CD14-positive monocyte (primary cell): ENCODE data around the gene KCTD19. TPM values are rescaled to one million over a fixed set of nuclear protein-coding genes. Genes with fewer than 3 reads are reported as not detected.

Experiments
- DNase-seq, 3 donors: peaks; one replicate each; pipeline ENCODE4 v3.0.0-alpha.2; 2011 to 2022
- H2AFZ ChIP-seq: 2 replicates; pipeline ENCODE4 v1.6.0; 2012; ENCODE audit warnings: mild to moderate bottlenecking, low read depth, low read length, inconsistent platforms; ENCODE audit not compliant: insufficient read depth, poor library complexity, severe bottlenecking
- H3K27ac ChIP-seq, 2 donors: 1 replicate in 1 of 2; 2 replicates in 1 of 2; pipeline ENCODE4 v1.5.1; 2012 to 2013; ENCODE audit warnings: low read length in 2 of 2, control low read depth in 1 of 2, inconsistent platforms in 1 of 2, low read depth in 1 of 2, mild to moderate bottlenecking in 1 of 2
- H3K27me3 ChIP-seq, 2 donors: one replicate each; pipeline versions ENCODE4 v1.6.0 to v1.6.1; 2011 to 2013; ENCODE audit warnings: low read length in 2 of 2; ENCODE audit not compliant: control insufficient read depth in 2 of 2, insufficient read depth in 2 of 2
- H3K36me3 ChIP-seq, 2 donors: replicated peaks in 1 of 2; 1 replicate in 1 of 2; 2 replicates in 1 of 2; pipeline versions ENCODE4 v1.5.1 to v1.6.1; 2012 to 2013; ENCODE audit warnings: low read length in 2 of 2, control low read depth in 1 of 2, inconsistent platforms in 1 of 2, mild to moderate bottlenecking in 1 of 2; ENCODE audit not compliant: insufficient read depth in 2 of 2, control insufficient read depth in 1 of 2
- H3K4me1 ChIP-seq, 2 donors: 1 replicate in 1 of 2; 2 replicates in 1 of 2; pipeline versions ENCODE4 v1.5.1 to v1.6.1; 2012 to 2013; ENCODE audit warnings: low read length in 2 of 2, control low read depth in 1 of 2, inconsistent platforms in 1 of 2, mild to moderate bottlenecking in 1 of 2, moderate library complexity in 1 of 2; ENCODE audit not compliant: insufficient read depth in 2 of 2, control insufficient read depth in 1 of 2
- H3K4me2 ChIP-seq: replicated peaks from 2 replicates; pipeline ENCODE3; 2012; ENCODE audit warnings: low read length, moderate library complexity, mild to moderate bottlenecking; ENCODE audit not compliant: poor library complexity, severe bottlenecking; ENCODE audit errors: extremely low read depth
- H3K4me3 ChIP-seq, 3 experiments: fragments of 200-600 bp in 1 of 3; sonication (generic) in 1 of 3; replicated peaks in 1 of 3; 1 replicate in 2 of 3; 2 replicates in 1 of 3; pipeline ENCODE4 v1.5.1; 2011 to 2013; ENCODE audit warnings: low read length in 3 of 3, mild to moderate bottlenecking in 3 of 3, control low read depth in 2 of 3, low read depth in 2 of 3, inconsistent platforms in 1 of 3, moderate library complexity in 1 of 3
- H3K79me2 ChIP-seq: 2 replicates; pipeline ENCODE4 v1.6.0; 2012; ENCODE audit warnings: mild to moderate bottlenecking, control low read depth, inconsistent platforms, low read length, moderate library complexity; ENCODE audit not compliant: insufficient read depth
- H3K9ac ChIP-seq: 2 replicates; pipeline ENCODE4 v1.6.0; 2017; ENCODE audit warnings: low read length, mild to moderate bottlenecking; ENCODE audit not compliant: insufficient read depth, poor library complexity, severe bottlenecking
- H3K9me3 ChIP-seq, 2 donors: replicated peaks in 1 of 2; 1 replicate in 1 of 2; 2 replicates in 1 of 2; pipeline versions ENCODE4 v1.5.1 to v1.6.1; 2012 to 2013; ENCODE audit warnings: low read length in 2 of 2, control low read depth in 1 of 2; ENCODE audit not compliant: control insufficient read depth in 1 of 2, insufficient read depth in 1 of 2
- H4K20me1 ChIP-seq: 2 replicates; pipeline ENCODE4 v1.6.0; 2012; ENCODE audit warnings: mild to moderate bottlenecking, low read length, control low read depth, moderate library complexity; ENCODE audit not compliant: insufficient read depth
- H3K27ac Mint-ChIP-seq, 7 donors: one replicate each; pipeline ENCODE4 v1.8.0; 2020; ENCODE audit warnings: mild to moderate bottlenecking in 7 of 7, mixed read lengths in 7 of 7, moderate library complexity in 6 of 7, inconsistent platforms in 2 of 7
- H3K27me3 Mint-ChIP-seq, 3 donors: one replicate each; pipeline ENCODE4 v1.8.0; 2021 to 2022; ENCODE audit warnings: low read depth in 3 of 3, mild to moderate bottlenecking in 3 of 3, mixed read lengths in 3 of 3, moderate library complexity in 3 of 3, inconsistent platforms in 1 of 3
- H3K36me3 Mint-ChIP-seq, 2 donors: one replicate each; pipeline ENCODE4 v1.8.0; 2020; ENCODE audit warnings: mixed read lengths in 2 of 2, inconsistent platforms in 1 of 2, mild to moderate bottlenecking in 1 of 2
- H3K4me1 Mint-ChIP-seq: one replicate; pipeline ENCODE4 v1.8.0; 2020; ENCODE audit warnings: mild to moderate bottlenecking, mixed read lengths
- H3K4me3 Mint-ChIP-seq, 2 donors: one replicate each; pipeline ENCODE4 v1.8.0; 2020; ENCODE audit warnings: mild to moderate bottlenecking in 2 of 2, mixed read lengths in 2 of 2, moderate library complexity in 1 of 2
- H3K9me3 Mint-ChIP-seq, 7 donors: one replicate each; pipeline ENCODE4 v1.8.0; 2020 to 2022; ENCODE audit warnings: mixed read lengths in 7 of 7, mild to moderate bottlenecking in 6 of 7, moderate library complexity in 6 of 7, inconsistent platforms in 2 of 7
- WGBS: methylation state at CpG from one replicate; pipeline ENCODE4 v1.1.5; 2013; ENCODE audit warnings: missing lambda C conversion rate; ENCODE audit not compliant: insufficient coverage; 5-methylcytosine and 5-hydroxymethylcytosine counted together
- intact Hi-C, 2 donors: fragments of 100-400 bp; cut with micrococcal nuclease; formaldehyde crosslinking; loops; one replicate each; pipeline versions ENCODE4 v1.15.0 to v1.15.1; 2023
- polyA plus RNA-seq, 3 donors: library from polyadenylated mRNA; depleted of rRNA in 1 of 3; unstranded in 2 of 3; stranded (reverse) in 1 of 3; fragments of 300-500 nt in 2 of 3; fragments of >200 nt in 1 of 3; fragmentation: Illumina TruSeq in 2 of 3; gene quantifications; 1 replicate in 2 of 3; 2 replicates in 1 of 3; pipeline ENCODE4 v1.2.3, GENCODE V29; 2012 to 2021
- TF ChIP-seq, protein P1 (sequence below): fragments of 200-600 bp; IDR thresholded peaks from one replicate; pipeline ENCODE4 v1.8.0; 2022; ENCODE audit warnings: antibody characterized with exemption, mild to moderate bottlenecking

The KCTD19 gene
- polyA plus RNA-seq, 3 donors = not detected

DNA sequence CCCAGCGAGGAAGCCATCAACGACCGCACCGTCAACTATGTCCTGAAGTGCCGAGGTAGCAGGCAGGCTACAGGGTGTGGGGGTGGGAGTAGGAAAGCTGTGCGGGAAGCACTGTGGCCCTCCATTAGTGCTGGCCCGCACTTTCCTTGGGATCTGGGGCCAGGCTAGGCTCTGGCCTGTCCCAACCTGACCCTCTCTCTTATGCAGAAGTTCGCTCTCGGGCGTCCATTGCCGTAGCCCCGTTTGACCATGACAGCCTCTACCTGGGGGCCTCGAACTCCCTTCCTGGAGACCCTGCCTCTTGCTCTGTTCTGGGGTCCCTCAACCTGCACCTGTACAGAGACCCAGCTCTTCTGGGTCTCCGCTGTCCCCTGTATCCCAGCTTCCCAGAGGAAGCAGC is 38.6 kb downstream of the KCTD19 start:
- no peaks in the 10 kb centered on the region for H3K4me1 ChIP-seq
- Mint-ChIP-seq H3K27ac (no peak overlapping the region), H3K9me3 (no peaks in the 10 kb centered on the region), H3K27me3 (peaks cover 0 to 7% (median 2%) of the 10 kb centered on the region in 3 donors), H3K4me3 (no peak overlapping the region), H3K36me3 (no peaks in the 10 kb centered on the region), H3K4me1 (no peaks in the 10 kb centered on the region)
- DNase-seq = no peak
- H3K27me3 ChIP-seq = no peaks in the 10 kb centered on the region
- intact Hi-C loops = no loop called here
- H2AFZ ChIP-seq = no peak overlapping the region
- H3K4me3 ChIP-seq = no peak overlapping the region
- H3K27ac ChIP-seq = no peak overlapping the region
- H4K20me1 ChIP-seq = no peaks in the 10 kb centered on the region
- no peak overlapping the region for H3K4me2 ChIP-seq
- no peaks in the 10 kb centered on the region for H3K36me3 ChIP-seq
- H3K9me3 ChIP-seq = no peaks in the 10 kb centered on the region
- no peak overlapping the region for H3K9ac ChIP-seq
- TF ChIP-seq, protein P1, sequence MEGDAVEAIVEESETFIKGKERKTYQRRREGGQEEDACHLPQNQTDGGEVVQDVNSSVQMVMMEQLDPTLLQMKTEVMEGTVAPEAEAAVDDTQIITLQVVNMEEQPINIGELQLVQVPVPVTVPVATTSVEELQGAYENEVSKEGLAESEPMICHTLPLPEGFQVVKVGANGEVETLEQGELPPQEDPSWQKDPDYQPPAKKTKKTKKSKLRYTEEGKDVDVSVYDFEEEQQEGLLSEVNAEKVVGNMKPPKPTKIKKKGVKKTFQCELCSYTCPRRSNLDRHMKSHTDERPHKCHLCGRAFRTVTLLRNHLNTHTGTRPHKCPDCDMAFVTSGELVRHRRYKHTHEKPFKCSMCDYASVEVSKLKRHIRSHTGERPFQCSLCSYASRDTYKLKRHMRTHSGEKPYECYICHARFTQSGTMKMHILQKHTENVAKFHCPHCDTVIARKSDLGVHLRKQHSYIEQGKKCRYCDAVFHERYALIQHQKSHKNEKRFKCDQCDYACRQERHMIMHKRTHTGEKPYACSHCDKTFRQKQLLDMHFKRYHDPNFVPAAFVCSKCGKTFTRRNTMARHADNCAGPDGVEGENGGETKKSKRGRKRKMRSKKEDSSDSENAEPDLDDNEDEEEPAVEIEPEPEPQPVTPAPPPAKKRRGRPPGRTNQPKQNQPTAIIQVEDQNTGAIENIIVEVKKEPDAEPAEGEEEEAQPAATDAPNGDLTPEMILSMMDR = no peak
- WGBS = 96% methylated on average over 13 of the region's 14 CpGs
- H3K79me2 ChIP-seq = no peaks in the 10 kb centered on the region

DNA sequence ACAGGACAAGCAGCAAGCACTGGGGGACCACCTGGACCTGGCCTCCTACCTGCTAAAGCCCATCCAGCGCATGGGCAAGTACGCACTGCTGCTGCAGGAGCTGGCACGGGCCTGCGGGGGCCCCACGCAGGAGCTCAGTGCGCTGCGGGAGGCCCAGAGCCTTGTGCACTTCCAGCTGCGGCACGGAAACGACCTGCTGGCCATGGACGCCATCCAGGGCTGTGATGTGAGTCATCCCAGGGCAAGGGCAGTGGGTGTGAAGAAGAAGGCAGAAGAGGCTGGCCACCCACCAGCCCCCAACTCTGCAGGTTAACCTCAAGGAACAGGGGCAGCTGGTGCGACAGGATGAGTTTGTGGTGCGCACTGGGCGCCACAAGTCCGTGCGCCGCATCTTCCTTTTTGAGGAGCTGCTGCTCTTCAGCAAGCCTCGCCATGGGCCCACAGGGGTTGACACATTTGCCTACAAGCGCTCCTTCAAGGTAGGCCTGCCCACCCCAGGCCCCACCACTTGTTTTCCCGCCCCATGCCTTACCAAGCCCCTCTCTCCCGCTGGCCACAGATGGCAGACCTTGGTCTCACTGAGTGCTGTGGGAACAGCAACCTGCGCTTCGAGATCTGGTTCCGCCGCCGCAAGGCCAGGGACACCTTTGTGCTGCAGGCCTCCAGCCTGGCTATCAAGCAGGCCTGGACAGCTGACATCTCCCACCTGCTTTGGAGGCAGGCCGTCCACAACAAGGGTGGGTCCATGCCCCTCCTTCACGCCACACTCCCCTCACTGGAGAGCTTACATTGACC is 39.9 kb downstream of the KCTD19 start:
- 96% methylated on average over 26 of the region's 28 CpGs for WGBS
- TF ChIP-seq, protein P1 = no peak
- DNase-seq = no peak
- Histone ChIP-seq H4K20me1 (no peaks in the 10 kb centered on the region), H3K36me3 (no peaks in the 10 kb centered on the region), H3K27ac (no peak overlapping the region), H3K27me3 (no peaks in the 10 kb centered on the region), H3K9ac (no peak overlapping the region), H3K4me1 (no peaks in the 10 kb centered on the region), H3K4me3 (no peak overlapping the region), H3K4me2 (no peak overlapping the region), H3K79me2 (no peaks in the 10 kb centered on the region), H2AFZ (no peak overlapping the region), H3K9me3 (no peaks in the 10 kb centered on the region)
- Mint-ChIP-seq H3K9me3 (no peaks in the 10 kb centered on the region), H3K27me3 (peaks cover 0 to 7% (median 2%) of the 10 kb centered on the region in 3 donors), H3K4me1 (no peaks in the 10 kb centered on the region), H3K4me3 (no peak overlapping the region), H3K36me3 (no peaks in the 10 kb centered on the region), H3K27ac (no peak overlapping the region)
- intact Hi-C loops = no loop called here
